HG02642 (cell line): ENCODE results near the gene SMOC1.

ENCODE experiments used
- ATAC-seq: cut with Tn5 transposase; IDR thresholded peaks from one replicate; pipeline ENCODE4 v1.9.1; 2021; ENCODE audit warnings: mild to moderate bottlenecking; ENCODE audit not compliant: unreplicated experiment, poor library complexity

SMOC1 gene

GRCh38 chr14:69879175-69880043 is at the start of gene SMOC1:
Gene SMOC1, plus strand, starts transcription at chr14:69879416. Its CDS starts 263 bp downstream, at chr14:69879679.
- peak; percentile 67 for ATAC-seq

- no peak for ATAC-seq
Measured at GRCh38 chr14:69838881-69839416, 40.3 kb upstream of the SMOC1 start.

GRCh38 chr14:69839661-69840060 is 39.6 kb upstream of the SMOC1 start:
- ATAC-seq = no peak

DNA sequence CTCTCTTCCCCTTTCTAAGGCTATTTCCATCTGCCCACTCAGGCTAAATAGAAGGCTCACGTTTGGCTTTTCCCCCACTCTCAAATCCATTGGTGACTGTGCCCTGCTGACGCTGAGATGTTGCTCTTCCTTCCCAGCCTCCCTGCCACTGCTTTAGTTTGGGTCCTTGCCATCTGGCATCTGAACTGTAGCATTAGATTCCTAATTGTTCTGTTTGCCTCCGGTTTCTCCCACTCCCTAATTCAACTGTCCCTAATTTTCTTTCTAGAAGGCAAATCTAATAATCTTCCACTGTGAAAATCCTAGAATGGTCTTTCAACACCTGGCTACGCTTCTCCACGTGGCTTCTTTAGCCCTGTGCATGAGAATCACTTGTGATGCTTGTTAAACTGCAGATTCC is 37.6 kb upstream of the SMOC1 start:
- ATAC-seq = no peak

DNA sequence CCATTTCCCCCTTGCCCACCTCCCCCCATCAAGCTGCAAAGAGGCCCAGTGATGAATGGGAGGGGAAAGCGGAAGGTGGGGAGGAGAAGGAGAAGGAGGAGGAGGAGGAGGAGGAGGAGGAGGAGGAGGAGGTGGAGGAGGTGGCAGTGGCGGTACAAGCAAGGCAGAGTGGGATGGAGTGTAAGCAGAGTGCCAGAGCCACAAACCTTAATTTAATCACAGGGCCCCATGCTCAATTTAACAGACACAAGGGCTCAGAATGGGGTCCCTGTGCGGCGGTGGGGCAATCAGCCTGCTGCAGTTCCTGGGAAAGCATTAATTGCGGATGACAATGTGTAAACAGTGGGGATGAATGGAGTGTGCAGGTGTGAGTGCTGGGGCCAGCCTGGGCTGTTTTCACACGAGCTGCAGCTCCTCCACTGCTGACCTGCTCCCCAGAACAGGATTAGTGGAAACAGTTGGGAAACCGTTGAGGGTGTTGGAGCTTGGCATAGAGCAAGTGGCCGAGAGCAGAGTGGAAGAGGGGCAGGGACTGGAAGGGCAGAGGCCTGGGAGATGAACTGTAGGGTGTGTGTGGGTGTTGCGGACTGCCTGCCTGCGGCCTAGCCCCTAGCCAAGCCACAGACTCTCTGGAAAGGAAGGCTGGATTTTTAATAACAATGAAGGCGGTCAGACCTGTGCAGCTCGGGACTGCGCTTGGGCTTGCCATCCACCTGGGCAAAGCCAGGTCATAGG is 36.4 kb upstream of the SMOC1 start:
- ATAC-seq = no peak

DNA sequence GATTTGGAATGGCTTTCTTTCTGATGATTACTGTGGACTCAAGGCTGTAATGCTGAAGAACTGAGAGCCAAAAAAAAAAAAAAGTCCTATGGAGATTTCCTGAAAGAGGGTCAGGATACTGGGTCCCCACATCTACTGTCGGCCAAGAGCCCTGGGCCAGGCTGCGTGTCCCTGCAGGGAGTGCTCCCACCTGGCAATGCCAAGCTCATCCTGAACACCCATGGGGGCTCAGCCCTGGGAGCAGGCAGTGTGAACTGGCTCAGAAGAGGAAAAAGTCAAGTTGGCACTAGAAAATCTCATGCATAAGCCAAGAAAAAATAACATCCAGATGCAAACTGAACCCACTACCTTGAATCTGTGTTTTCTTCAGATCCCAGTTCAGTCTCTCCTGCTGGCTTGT is 35.0 kb upstream of the SMOC1 start:
- ATAC-seq = no peak

GRCh38 chr14:69845050-69845581 is 34.1 kb upstream of the SMOC1 start:
- ATAC-seq = no peak

GRCh38 chr14:69845787-69846186 is 33.4 kb upstream of the SMOC1 start:
- ATAC-seq = no peak

DNA sequence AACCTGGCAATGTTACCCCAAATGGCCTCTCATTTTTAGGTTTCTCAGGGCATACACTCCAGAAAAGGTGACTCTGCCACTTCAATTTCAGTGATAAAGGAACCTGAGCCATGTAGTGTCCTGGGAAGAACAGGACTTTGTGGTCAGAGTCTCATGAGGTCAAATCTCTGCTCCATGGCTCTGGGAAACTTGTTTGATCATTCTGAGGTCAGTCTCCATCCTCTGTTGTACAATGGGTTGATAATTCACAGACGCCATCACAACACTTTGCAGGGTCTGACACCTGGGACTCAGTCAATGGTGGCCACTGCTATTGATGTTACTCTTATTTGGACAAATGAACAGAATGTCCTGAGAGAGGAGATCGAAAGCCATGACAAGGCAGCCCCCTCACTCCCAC is 31.1 kb upstream of the SMOC1 start:
- ATAC-seq = no peak

DNA sequence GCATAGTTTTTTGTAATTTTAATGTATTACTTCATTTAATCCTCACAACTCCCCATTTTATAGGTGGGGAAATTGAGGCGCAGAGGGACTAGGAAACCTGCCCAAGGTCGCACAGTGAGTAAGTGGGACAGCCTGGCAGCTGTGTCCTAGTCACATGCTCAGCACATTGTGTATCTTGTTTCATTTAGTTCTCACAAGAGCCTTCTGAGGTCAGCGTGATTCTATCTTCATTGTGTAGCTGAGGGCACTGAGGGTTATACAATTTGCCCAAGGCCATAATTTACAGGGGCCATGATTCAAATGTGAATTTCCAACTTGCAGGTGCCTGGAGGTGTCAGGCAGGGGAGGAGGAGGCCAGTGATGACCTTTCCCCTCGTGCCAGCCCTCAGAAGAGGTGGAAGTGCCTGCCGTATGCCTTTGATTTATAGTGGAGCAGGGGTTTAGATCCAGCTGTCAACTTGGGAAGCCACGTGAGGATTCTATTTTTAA is 30.3 kb upstream of the SMOC1 start:
- no peak for ATAC-seq

GRCh38 chr14:69850086-69850735 is 29.0 kb upstream of the SMOC1 start:
- ATAC-seq = no peak

DNA sequence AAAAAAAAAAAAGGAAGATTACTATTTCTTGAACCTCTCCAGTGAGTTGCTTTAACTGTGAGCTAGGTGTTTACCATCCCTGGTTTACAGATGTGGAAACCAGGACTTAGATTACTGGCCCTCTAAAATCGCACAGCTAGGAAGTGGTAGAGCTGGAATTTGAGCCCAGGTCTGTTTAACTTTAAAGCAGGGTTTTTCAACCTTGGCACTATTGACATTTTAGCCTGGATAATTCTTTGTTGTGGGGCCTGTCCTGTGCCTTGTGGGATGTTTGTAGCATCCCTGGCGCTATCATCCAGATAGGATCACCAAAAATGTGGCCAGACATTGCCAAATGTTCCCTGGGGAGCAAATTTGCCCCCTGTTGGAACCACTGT is 28.5 kb upstream of the SMOC1 start:
- ATAC-seq = no peak

GRCh38 chr14:69852531-69853321 is 26.5 kb upstream of the SMOC1 start:
- no peak for ATAC-seq

- ATAC-seq = no peak
Measured at GRCh38 chr14:69853774-69854173, 25.4 kb upstream of the SMOC1 start.

GRCh38 chr14:69854598-69854997 is 24.6 kb upstream of the SMOC1 start:
- no peak for ATAC-seq

DNA sequence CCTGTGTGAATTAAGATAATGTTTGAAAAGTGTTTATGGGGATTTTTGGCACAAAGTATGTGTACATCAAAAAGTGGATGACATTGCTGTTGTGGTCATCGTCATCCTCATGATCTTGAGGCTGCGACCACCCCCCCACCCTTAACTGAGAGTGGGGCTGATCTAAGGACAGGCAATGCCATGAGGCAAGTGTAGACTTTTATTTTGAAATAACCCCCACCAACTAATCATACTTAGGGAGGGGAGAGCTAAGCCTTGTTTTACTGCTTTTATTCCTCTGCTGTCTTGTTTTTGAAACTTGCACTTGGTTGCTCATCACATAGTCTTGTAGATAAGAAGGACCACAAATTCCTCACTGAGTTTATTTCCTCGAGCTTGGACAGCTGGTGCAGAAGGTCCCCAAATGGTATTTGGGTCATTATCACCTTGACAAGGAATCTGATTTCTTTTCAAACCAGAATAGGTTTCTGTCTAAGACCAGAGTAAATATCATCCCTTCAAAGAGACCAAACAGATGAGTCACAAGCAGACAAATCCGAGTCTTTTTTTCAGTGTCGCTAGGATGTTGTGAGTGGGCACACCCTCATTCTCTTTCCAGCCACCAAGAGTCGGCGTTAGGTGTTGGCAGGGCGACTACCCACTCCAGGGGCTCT is 23.9 kb upstream of the SMOC1 start:
- ATAC-seq = no peak

DNA sequence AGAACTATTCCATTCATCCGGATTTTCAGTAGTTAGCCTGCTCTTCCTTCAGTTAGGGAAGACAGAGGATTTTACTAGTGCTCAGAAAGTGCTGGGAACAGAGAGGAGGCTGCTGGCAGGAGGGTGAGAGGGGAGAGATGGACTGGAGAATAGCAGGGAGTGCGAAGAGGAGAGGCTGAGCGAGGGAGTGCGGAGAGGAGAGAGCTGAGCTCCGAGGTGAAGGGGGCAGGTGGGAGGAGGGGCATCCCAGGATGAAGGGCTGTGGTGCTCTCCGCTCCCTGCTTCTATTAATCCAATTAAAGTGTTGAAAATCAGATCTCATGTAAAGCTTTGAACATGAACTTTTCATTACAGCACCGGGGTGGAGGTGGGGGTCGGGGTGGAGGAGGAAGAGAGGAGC is 20.4 kb upstream of the SMOC1 start:
- ATAC-seq = no peak

DNA sequence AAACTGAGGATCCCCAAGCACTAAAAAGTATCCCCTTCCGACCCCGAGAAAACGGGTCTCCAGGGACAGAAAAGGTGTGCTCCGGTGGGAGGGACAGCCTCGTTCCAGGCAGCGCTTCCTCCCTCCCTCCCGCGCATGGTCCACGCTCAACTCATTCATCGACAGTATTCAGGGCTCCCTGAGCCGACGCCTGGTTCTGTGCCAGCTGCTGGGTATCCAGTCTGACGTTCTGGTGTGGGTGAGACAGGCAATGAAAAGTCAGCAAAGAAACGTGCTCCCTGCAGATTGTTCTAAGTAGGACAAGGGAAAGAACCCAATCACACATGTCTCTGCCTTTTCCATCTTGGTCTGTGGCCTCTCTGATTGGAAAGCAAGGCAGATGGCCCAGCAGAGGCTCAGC is 19.6 kb upstream of the SMOC1 start:
- ATAC-seq = no peak

DNA sequence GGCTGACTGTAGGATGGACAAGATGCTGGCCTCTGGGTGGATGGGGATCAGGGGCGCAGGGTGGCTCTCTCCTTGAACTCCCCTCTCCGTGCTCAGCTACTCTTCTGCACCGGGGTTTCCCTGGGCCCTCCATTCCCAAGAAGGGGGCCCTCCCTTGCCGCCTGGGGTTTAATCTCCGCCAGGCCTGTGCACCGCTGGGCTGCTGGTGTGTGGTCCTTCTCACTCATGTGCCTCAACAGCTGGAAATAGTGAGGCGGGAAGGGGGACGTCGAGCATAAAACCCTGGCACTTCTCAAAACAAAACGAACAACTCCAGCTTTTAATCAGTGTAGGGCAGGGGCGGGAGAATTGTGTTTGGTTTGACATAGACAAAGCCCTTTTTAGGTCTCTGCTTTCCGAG is 19.0 kb upstream of the SMOC1 start:
- ATAC-seq = no peak
